HG03432 (cell line): Measurements from ENCODE around the gene ALAS1.
"Not testable (repeated sequence)": the region's sequence is repeated elsewhere in the genome, so short reads cannot be mapped to it uniquely, and the experiment has no call there.

Experiments
- ATAC-seq: cut with Tn5 transposase; IDR thresholded peaks from one replicate; pipeline ENCODE4 v1.9.1; 2021; ENCODE audit warnings: mild to moderate bottlenecking, moderate library complexity; ENCODE audit not compliant: unreplicated experiment

The ALAS1 gene

DNA sequence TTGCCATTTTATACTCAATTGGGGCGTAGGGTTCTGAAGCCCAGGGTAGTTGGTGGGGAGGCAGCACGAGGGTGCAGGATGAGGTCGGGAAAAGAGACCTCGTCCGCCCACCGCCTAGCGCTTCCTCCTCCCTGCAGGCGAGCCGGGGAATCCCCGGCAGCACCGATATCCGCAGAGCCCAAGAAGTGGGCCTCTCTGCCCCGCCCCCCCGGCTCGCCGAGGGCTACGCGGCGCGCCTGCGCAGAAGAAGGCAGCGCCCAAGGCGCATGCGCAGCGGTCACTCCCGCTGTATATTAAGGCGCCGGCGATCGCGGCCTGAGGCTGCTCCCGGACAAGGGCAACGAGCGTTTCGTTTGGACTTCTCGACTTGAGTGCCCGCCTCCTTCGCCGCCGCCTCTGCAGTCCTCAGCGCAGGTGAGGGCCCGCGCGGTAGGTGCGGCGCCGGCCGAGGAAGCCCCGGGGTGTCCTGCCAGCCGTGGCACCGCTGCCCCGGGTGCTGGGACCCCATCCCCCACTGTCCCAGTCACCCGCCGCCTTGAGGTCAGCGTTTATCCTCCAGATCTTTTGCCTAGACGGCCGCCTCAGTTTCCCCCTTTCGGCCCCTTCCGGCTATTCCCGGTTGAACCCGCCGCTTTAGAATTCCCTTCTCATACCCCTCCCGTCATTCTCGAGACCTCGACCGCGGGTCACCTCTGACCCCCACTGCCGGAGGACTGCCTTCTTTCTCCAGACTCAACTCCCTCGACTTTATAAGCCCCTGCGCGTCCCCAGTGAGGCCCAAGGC, at the start of gene ALAS1:
Gene ALAS1, plus strand, starts transcription at position 319 of the 784 bp plus-strand sequence. CDS start 1,082 bp downstream, outside the sequence.
- peak; percentile 81 for ATAC-seq

- ATAC-seq, result no peak
Observed at GRCh38 chr3:52149021-52149420, 48.9 kb upstream of the ALAS1 start.

DNA sequence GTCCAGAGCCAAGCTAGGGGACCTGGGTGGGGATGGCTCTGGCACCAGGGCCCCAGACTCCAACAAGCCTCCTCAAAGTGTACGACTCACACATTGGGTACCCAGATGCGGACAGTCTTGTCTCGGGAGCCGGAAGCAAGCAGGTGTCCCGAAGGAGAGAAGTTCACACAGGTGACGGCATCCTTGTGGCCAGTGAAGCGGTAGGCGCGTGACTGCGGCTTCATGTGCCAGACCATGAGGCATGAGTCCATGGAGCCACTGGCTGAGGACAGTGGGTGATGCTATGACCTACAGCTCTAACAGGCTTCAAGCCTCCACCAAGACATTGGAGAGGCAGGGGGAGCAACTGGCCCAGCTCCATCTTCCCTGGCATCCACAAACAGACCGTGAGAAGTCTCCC, 48.2 kb upstream of the ALAS1 start:
- ATAC-seq, result no peak

GRCh38 chr3:52150357-52150756, 47.6 kb upstream of the ALAS1 start:
- no peak for ATAC-seq

DNA sequence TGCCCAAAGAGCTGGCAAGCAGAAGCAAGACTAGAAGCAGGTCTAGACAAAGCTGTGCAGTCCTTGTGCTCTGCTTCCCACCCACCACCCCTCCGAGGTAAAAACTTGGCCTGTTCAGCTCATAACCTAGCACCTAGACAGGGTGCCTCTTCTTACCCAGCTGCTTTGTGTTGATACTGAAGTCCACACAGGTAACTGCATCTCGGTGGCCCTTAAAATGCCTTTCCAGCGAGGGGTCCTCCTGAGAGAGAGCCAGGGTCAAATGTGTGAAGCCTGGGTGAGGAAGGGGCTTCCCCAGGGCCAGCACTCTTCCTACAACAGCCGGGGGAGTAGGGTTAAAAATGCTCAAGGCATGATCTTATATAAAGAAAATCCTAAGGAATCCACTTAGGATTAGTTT, 47.1 kb upstream of the ALAS1 start:
- ATAC-seq, result no peak

- ATAC-seq, result not testable (repeated sequence)
Observed at GRCh38 chr3:52151991-52152390, 46.0 kb upstream of the ALAS1 start.

DNA sequence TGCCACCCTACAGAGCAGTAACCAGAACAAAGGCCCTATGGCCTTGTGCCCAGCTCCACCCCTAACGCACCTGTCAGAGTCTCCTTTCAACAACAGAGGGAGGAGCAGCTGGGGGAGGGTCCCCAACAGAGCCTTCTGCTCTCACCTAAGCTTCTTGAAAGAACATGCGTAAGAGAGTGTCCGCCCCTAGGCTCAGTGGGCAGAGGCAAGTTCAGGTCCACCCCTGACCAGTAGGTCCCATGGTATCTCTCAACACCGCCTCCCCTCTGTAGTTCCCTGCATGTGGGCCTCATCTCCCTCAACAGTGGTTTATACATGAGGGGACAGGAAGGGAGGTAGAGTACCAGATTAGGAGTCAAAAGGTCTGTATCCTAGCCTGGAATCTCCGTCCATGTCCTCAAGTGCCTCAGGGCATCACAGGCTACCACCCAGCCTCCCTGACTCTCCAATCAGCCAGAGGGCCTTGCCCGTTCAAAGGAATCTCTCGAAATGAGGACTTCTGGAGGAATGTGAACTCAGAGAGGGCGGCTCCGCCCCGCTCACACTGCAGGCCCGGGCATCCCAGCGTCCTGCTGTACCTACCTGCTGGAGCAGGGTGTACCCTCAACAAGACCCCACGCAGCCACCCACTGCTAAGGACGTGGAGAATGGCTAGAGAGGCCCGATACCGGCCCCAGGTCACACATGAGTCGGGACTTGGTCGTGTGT, 44.4 kb upstream of the ALAS1 start:
- ATAC-seq, result peak; percentile 23

DNA sequence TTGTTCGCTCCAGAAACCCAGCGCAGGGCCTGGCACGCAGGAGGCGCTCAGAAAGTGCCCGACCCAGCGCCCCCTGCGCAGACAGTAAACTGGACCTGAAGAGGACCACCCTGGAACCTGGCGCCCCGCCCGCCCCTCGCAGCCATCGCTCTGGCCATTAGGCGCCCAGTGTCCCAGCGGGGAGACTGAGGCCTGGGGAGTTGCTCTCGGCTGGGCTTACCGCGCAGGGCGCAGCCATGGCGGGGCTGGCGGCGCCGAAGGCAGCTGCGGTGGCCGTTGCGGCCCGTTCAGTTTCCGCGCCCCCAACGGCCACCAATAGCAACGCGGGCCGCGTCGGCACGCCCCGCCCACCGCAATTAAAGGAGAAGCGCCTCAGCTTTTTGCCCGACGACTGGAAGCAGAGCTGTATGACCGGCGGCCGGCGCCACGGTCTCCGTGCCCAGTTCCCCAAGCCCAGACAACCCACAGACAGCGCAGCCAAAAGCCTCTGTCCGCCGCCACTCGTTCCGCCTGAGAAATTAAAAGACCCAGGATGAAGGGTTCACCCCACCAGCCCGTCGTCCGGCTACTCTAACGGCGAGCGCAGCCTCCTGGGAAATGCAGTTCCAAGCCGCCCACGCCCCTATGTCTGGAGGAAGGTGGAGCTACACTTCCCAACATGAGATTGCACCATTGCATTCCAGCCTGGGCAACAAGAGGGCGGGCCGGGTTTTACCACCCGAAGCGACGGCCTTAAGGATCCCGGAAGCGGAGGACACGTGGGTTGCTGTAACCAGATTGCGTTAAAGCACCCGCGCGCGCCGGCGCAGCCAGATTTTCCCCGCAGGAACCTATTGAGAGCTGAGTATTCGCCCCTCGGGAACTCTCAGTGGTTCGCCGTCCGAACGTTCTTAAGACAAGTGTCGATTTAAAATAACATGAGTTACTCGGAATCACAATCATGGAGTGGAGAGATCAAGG, 43.5 kb upstream of the ALAS1 start, which contains the start of gene POC1A:
Gene POC1A, minus strand, starts transcription at position 289 of the 960 bp plus-strand sequence. Its CDS starts 51 bp downstream, at position 238.
- ATAC-seq, result peak; percentile 81

GRCh38 chr3:52155912-52156311, 42.0 kb upstream of the ALAS1 start:
- ATAC-seq, result no peak

- no peak for ATAC-seq
Observed at GRCh38 chr3:52159503-52159902, 38.5 kb upstream of the ALAS1 start.

DNA sequence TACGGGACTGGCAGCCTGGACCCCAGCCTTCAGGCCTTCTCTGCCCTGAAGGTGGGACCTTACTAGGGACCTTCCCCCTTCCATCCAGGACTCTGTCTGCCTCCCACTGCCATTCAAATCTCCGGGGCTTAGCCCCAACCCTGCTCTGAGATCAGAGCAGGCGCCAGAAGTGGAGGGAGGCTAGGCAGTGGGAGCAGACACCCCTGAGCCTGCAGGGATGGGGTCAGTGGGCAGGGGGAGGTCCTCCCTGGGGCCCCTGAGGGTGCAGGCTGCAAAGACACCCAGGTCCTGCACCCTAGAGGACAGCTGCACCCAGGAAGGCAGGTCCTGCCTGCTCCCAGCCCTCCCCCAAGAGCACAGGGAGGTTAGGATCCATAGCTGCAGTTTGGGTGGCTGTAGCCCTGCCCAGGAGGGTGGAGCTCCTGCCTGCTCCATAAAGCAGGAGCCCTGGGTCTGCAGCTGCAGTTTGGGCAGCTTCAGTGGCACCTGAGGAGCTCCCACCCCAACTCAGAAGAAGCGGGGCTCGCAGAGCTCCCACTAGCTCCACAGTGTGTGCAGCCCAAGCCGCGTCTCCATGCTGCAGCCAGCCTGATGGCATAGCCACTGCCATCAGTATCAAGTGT, 35.6 kb upstream of the ALAS1 start:
- no peak for ATAC-seq

- ATAC-seq, result no peak
Observed at GRCh38 chr3:52167240-52167639, 30.7 kb upstream of the ALAS1 start.

DNA sequence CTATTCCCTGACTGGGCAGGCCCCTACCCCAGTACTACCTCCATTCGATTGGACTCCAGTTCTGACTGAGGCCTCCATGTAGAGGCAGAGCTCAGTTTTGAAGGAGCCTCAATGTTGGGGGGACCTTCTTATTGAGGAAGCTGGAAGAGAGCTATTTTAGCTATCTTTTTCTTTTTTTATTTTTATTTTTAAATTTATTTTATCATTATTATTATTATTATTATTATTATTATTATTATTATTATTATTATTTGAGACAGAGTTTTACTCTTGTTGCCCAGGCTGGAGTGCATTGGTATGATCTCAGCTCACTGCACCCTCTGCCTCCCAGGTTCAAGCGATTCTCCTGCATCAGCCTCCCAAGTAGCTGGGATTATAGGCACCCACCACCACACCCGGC, 27.7 kb upstream of the ALAS1 start:
- not testable (repeated sequence) for ATAC-seq

GRCh38 chr3:52171514-52172261, 26.3 kb upstream of the ALAS1 start:
- no peak for ATAC-seq

- ATAC-seq, result no peak
Observed at GRCh38 chr3:52172262-52172757, 25.6 kb upstream of the ALAS1 start.

- no peak for ATAC-seq
Observed at GRCh38 chr3:52173101-52173500, 24.9 kb upstream of the ALAS1 start.

DNA sequence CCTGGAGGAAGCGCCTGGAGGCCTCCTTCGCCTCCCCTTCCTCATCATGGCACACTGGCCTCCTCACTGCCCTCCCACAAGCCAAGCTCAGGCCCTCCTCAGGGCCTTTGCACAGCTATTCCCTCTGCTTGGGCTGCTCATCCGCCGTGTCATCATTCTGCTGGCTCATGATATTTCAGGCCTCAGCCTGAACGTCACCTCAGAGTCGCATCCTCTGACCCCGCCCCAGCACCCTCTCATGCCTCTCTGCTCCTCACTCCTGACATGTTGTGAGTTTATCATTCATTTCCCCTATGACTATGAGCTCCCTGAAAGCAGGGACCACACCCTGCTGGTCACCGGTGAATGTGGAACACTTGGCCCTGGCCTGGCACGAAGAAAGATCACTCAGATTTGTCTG, 23.1 kb upstream of the ALAS1 start:
- no peak for ATAC-seq

DNA sequence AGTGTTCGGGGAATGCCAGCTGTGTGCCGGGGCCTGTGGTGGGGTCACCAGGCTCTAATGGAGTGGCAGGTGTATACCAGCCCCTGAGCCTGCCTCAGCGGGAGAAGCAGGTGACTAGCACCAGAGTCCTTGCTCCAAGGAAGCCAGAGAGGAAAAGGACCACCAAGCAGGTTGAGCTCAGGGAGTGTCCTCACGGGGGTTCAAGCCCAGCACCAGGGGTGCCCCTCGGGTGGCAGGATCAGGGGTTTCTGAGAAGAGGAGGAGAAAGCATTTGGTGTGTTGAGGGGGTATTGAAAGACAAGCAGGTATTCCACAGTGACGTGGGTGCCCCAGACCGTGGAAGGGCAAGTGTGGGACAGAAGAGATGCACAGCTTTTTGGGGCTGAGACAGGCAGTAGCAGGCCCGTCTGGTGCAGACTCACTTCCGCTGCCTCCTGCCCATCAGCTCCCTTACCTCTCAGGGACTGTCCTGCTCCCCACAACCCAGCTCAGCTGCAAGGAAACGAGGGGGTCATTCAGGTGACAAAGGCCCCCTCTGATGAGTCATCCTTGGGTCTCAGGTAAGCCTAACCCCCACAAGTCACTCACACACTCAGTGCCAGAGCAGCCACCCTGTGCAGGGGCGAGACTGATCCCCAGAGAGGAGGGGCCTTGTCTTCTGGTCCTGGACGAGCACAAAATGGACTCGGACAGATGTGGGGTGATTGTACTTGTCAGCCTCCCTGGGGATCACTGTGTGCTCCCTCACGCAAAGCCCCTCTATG, 22.4 kb upstream of the ALAS1 start:
- no peak for ATAC-seq

GRCh38 chr3:52176180-52176752, 21.7 kb upstream of the ALAS1 start:
- ATAC-seq, result no peak
